Measurements from ENCODE around the gene CTXN2.

The CTXN2 gene

GRCh38 chr15:48168616-48169015 is 22.8 kb upstream of the CTXN2 start:
- no peak overlapping the region for H3K4me3 ChIP-seq (ENCODE audit: insufficient read length, low read depth)
- no peaks in the 10 kb centered on the region for H3K27me3 ChIP-seq (ENCODE audit: insufficient read depth, insufficient read length)
- H3K9ac ChIP-seq (ENCODE audit: insufficient read length, low read depth) = no peak overlapping the region
- no peaks in the 10 kb centered on the region for H3K9me3 ChIP-seq (ENCODE audit: insufficient read depth, low read length)
- peaks cover 2% of the 10 kb centered on the region for H3K36me3 ChIP-seq (ENCODE audit: insufficient read depth, insufficient read length, low read length)
- DNase-seq (ENCODE audit: low read depth, low spot score) = no peak
- H3K4me1 ChIP-seq (ENCODE audit: insufficient read depth, insufficient read length) = no peaks in the 10 kb centered on the region
- no peak for TF ChIP-seq ZNF274 (IDR thresholded peaks at IDR 0.05; ENCODE audit: low read depth, low read length)
- no peak for TF ChIP-seq YY1 (IDR thresholded peaks at IDR 0.05; ENCODE audit: insufficient read depth, insufficient read length)
- no peak for TF ChIP-seq SUZ12 (IDR thresholded peaks at IDR 0.05; ENCODE audit: extremely low read depth, insufficient read depth, insufficient read length)

GRCh38 chr15:48170981-48171380 is 20.5 kb upstream of the CTXN2 start:
- H3K4me3 ChIP-seq (ENCODE audit: insufficient read length, low read depth) = no peak overlapping the region
- H3K4me1 ChIP-seq (ENCODE audit: insufficient read depth, insufficient read length) = no peaks in the 10 kb centered on the region
- no peak for DNase-seq (ENCODE audit: low read depth, low spot score)
- no peak overlapping the region for H3K9ac ChIP-seq (ENCODE audit: insufficient read length, low read depth)
- H3K27me3 ChIP-seq (ENCODE audit: insufficient read depth, insufficient read length) = no peaks in the 10 kb centered on the region
- no peaks in the 10 kb centered on the region for H3K36me3 ChIP-seq (ENCODE audit: insufficient read depth, insufficient read length, low read length)
- no peaks in the 10 kb centered on the region for H3K9me3 ChIP-seq (ENCODE audit: insufficient read depth, low read length)
- no peak for TF ChIP-seq YY1 (IDR thresholded peaks at IDR 0.05; ENCODE audit: insufficient read depth, insufficient read length)
- no peak for TF ChIP-seq SUZ12 (IDR thresholded peaks at IDR 0.05; ENCODE audit: extremely low read depth, insufficient read depth, insufficient read length)
- TF ChIP-seq ZNF274 (IDR thresholded peaks at IDR 0.05; ENCODE audit: low read depth, low read length) = no peak

GRCh38 chr15:48175126-48175525 is 16.3 kb upstream of the CTXN2 start:
- no peak for DNase-seq (ENCODE audit: low read depth, low spot score)
- H3K4me3 ChIP-seq (ENCODE audit: insufficient read length, low read depth) = no peak overlapping the region
- H3K9ac ChIP-seq (ENCODE audit: insufficient read length, low read depth) = no peak overlapping the region
- H3K27me3 ChIP-seq (ENCODE audit: insufficient read depth, insufficient read length) = no peaks in the 10 kb centered on the region
- no peak for TF ChIP-seq YY1 (IDR thresholded peaks at IDR 0.05; ENCODE audit: insufficient read depth, insufficient read length)
- TF ChIP-seq ZNF274 (IDR thresholded peaks at IDR 0.05; ENCODE audit: low read depth, low read length) = no peak
- no peak for TF ChIP-seq SUZ12 (IDR thresholded peaks at IDR 0.05; ENCODE audit: extremely low read depth, insufficient read depth, insufficient read length)
- H3K4me1 ChIP-seq (ENCODE audit: insufficient read depth, insufficient read length) = no peaks in the 10 kb centered on the region
- H3K36me3 ChIP-seq (ENCODE audit: insufficient read depth, insufficient read length, low read length) = no peaks in the 10 kb centered on the region
- H3K9me3 ChIP-seq (ENCODE audit: insufficient read depth, low read length) = no peaks in the 10 kb centered on the region

- no peaks in the 10 kb centered on the region for H3K36me3 ChIP-seq (ENCODE audit: insufficient read depth, insufficient read length, low read length)
- TF ChIP-seq YY1 (IDR thresholded peaks at IDR 0.05; ENCODE audit: insufficient read depth, insufficient read length) = no peak
- TF ChIP-seq SUZ12 (IDR thresholded peaks at IDR 0.05; ENCODE audit: extremely low read depth, insufficient read depth, insufficient read length) = no peak
- H3K27me3 ChIP-seq (ENCODE audit: insufficient read depth, insufficient read length) = no peaks in the 10 kb centered on the region
- no peak for DNase-seq (ENCODE audit: low read depth, low spot score)
- no peak overlapping the region for H3K4me3 ChIP-seq (ENCODE audit: insufficient read length, low read depth)
- H3K4me1 ChIP-seq (ENCODE audit: insufficient read depth, insufficient read length) = no peaks in the 10 kb centered on the region
- H3K9me3 ChIP-seq (ENCODE audit: insufficient read depth, low read length) = no peaks in the 10 kb centered on the region
- no peak overlapping the region for H3K9ac ChIP-seq (ENCODE audit: insufficient read length, low read depth)
Observed at GRCh38 chr15:48176112-48176511, 15.4 kb upstream of the CTXN2 start.

- Histone ChIP-seq H3K9ac (ENCODE audit: insufficient read length, low read depth) (peak overlapping the region; percentile 21), H3K27me3 (ENCODE audit: insufficient read depth, insufficient read length) (no peaks in the 10 kb centered on the region), H3K4me3 (ENCODE audit: insufficient read length, low read depth) (peak overlapping the region; percentile 59), H3K4me1 (ENCODE audit: insufficient read depth, insufficient read length) (no peaks in the 10 kb centered on the region), H3K36me3 (ENCODE audit: insufficient read depth, insufficient read length, low read length) (no peaks in the 10 kb centered on the region), H3K9me3 (ENCODE audit: insufficient read depth, low read length) (no peaks in the 10 kb centered on the region)
- no peak for DNase-seq (ENCODE audit: low read depth, low spot score)
- no peak for TF ChIP-seq ZNF274 (IDR thresholded peaks at IDR 0.05; ENCODE audit: low read depth, low read length)
- no peak for TF ChIP-seq YY1 (IDR thresholded peaks at IDR 0.05; ENCODE audit: insufficient read depth, insufficient read length)
- TF ChIP-seq SUZ12 (IDR thresholded peaks at IDR 0.05; ENCODE audit: extremely low read depth, insufficient read depth, insufficient read length) = no peak
Observed at GRCh38 chr15:48176957-48177356, 14.5 kb upstream of the CTXN2 start.

GRCh38 chr15:48177383-48177765 is 14.1 kb upstream of the CTXN2 start:
- Histone ChIP-seq H3K4me1 (ENCODE audit: insufficient read depth, insufficient read length) (no peaks in the 10 kb centered on the region), H3K27me3 (ENCODE audit: insufficient read depth, insufficient read length) (no peaks in the 10 kb centered on the region), H3K36me3 (ENCODE audit: insufficient read depth, insufficient read length, low read length) (no peaks in the 10 kb centered on the region), H3K9me3 (ENCODE audit: insufficient read depth, low read length) (no peaks in the 10 kb centered on the region), H3K9ac (ENCODE audit: insufficient read length, low read depth) (peak overlapping the region; percentile 82), H3K4me3 (ENCODE audit: insufficient read length, low read depth) (peak overlapping the region; percentile 59)
- TF ChIP-seq YY1 (IDR thresholded peaks at IDR 0.05; ENCODE audit: insufficient read depth, insufficient read length) (no peak), ZNF274 (IDR thresholded peaks at IDR 0.05; ENCODE audit: low read depth, low read length) (no peak), SUZ12 (IDR thresholded peaks at IDR 0.05; ENCODE audit: extremely low read depth, insufficient read depth, insufficient read length) (no peak)
- no peak for DNase-seq (ENCODE audit: low read depth, low spot score)

- Histone ChIP-seq H3K9me3 (ENCODE audit: insufficient read depth, low read length) (no peaks in the 10 kb centered on the region), H3K9ac (ENCODE audit: insufficient read length, low read depth) (peak within 1 kb of the TSS; percentile 82), H3K4me3 (ENCODE audit: insufficient read length, low read depth) (peak within 1 kb of the TSS; percentile 59), H3K4me1 (ENCODE audit: insufficient read depth, insufficient read length) (no peaks in the 10 kb centered on the region), H3K27me3 (ENCODE audit: insufficient read depth, insufficient read length) (no peaks in the 10 kb centered on the region), H3K36me3 (ENCODE audit: insufficient read depth, insufficient read length, low read length) (no peaks in the 10 kb centered on the region)
- no peak for TF ChIP-seq SUZ12 (IDR thresholded peaks at IDR 0.05; ENCODE audit: extremely low read depth, insufficient read depth, insufficient read length)
- peak; percentile 46 for TF ChIP-seq YY1 (IDR thresholded peaks at IDR 0.05; ENCODE audit: insufficient read depth, insufficient read length)
- TF ChIP-seq ZNF274 (IDR thresholded peaks at IDR 0.05; ENCODE audit: low read depth, low read length) = no peak
- peak; percentile 72 for DNase-seq (ENCODE audit: low read depth, low spot score)
Observed at GRCh38 chr15:48177766-48178647, 13.5 kb upstream of the CTXN2 start, which contains the start of gene MYEF2. MYEF2 (minus strand) TSS chr15:48178295; CDS start chr15:48178237, 58 bp downstream.
